Bone marrow (tissue), 2 donors: Measurements from ENCODE around the gene PRR35.

Experiments used
- DNase-seq, 2 donors: peaks; one replicate each; lab custom pipeline; 2025; lab: John Stamatoyannopoulos, UW

PRR35 gene

DNA sequence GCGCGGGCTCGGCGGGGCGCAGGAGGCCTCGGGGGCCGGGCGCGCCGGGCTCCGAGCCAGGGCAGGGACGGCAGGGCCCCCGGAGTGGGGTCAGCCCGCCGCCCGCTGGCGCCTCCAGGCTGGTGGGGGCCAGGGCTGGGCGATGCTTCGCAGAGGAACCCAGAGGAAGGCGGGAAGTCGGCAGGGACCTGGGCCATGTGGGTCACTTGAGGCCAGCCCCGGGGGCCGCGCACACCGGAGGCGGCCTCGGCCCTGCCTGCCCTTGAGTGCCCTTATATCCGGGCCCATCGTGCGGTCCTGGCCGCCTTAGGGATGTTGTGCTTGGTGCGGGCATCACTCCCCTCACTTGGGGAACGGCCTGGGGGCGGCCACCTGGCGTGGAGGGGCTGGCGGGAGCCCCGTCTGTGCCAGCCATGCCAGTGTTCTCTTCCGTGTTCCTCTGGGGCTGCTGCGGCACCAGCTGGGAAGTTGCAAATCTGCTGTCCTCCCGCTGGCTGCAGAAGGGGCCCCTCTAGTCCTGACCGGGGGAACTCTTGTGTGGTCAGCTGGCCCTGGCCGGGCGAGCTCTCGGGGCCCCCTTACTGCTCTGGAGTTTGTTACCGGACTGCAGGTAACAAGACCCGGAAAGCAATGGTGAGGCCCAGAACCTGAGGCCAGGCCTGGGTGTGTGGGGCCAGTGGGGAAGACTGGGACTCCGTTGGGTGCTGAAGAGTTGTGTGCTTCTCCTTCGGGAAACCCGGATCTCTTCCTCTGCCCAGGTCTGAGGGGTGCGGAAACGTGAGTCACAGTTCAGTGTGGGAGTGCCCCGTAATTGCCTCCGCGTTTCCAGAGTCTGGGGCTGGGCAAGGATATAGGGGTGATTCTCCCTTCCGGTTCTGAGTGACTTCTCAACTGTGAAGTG, 31.8 kb upstream of the PRR35 start:
- DNase-seq = peak; percentile 68 to 69

DNA sequence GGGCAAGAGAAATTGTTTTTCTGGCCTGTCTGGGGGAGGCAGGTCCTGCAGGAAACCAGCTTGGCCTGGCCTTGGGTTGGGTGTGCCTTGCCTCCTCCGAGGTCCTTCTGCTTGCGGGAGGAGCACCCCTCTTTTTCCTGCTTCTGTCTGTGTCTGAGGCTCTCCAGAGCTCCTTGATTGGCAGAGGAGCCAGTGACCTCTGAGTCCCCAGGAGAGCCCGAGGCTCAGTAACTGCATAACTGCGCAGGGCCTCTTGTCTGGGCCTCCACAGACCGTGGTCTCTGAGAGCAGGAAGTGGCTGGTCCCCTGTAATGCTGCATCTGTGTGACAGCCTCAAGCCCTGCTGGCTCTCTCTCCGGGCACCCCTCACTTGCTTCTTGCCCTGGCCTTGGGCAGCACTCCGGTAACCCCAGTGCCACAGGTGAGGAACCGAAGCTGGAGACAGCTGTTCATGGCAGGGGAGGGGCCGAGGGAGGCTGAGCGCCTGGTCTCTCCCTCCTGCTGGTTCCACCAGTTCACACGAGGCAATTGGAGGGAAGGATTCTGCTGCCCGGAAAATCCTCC, 31.1 kb upstream of the PRR35 start:
- no peak for DNase-seq

DNA sequence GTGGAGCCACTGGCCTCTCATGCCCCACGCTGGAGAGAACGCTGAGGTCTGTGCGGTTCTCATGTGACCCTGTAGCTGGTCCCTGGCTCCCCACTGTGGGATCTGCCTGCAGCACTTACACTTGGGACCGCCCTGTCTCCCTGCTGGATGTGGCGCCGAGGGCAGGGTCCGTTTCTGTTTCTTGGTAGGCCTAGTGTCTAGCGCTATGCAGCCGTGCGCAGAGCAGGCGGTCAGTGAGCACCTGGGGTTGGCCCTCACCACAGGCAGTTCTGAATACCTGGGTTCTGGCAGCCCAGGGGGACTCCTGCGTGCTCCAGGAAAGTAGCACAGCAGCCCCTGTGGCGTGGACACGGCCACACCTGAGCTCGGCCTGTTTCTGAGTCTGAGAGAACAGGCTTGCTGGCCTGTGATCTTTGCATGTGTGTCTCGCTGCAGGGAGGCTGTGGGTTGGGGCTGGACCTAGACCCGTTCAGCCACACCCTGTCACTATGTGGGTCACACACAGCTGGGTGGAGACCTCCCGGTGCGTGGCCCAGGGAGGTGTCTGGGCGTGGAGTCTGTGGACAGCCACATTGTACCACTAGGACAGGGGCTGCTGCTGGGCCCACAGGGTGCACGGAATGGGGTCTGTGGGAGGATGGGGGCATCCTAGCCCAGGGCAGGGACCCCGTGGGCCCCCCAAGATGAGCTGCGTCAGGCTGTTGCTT, 29.9 kb upstream of the PRR35 start:
- DNase-seq = no peak

DNA sequence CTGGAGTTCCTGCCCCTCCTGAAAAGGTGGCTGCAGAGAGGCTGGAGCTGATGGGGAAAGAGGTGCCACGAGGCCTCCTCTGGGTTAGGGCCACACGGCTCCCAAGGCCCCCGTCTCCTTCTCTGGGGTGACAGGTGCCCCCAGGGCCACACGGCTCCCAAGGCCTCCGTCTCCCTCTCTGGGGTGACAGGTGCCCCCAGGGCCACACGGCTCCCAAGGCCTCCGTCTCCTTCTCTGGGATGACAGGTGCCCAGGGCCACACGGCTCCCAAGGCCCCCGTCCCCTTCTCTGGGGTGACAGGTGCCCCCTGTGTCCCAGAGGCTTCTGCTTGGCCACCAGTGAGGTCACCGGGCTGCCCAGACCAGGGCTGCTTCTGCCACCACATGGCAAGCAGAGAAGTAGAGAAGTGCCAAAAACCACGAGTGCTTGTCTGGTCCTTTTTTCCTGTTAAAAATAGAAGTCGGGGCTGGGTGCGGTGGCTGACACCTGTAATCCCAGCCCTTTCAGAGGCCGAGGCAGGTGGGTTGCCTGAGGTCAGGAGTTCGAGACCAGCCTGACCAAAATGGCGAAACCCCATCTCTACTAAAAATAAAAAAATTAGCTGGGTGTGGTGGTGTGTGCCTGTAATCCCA, 28.6 kb upstream of the PRR35 start:
- DNase-seq = no peak

DNA sequence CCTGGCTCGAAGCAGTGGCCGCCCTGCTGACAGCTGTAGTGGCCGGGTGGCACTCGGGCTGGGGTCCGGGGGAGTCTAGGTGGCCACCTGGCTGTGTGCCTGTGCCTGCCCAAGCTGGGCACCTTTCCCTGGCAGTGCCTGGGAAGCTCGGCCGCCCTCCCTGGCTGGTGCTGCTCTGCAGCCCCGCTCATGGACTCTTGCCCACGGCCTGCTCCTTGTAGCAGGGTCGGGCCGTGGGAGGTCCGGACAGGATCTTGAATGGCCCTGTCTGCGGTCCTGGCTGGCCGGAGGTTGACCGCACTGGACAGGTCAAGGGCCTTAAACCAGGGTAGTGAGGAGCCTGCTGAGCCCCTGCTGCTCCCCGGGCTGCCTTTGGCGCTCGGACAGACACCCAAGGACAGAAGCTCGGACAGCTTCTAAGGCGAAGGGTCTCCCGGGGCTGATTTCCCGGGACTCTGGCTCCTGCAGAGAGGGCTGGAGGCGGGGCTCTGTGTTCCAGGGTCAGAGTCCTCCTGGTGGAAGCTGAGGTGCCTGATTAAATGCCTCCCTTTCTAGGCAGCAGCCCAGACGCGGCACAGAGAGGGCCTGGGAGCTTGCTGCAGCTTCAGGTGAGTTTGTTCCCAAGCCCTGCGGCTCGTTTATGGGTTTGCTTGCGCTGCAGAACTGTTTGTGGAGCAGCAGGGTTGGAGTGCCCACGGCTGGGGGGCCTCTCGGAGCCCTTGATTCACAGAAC, 26.6 kb upstream of the PRR35 start:
- no peak for DNase-seq

DNA sequence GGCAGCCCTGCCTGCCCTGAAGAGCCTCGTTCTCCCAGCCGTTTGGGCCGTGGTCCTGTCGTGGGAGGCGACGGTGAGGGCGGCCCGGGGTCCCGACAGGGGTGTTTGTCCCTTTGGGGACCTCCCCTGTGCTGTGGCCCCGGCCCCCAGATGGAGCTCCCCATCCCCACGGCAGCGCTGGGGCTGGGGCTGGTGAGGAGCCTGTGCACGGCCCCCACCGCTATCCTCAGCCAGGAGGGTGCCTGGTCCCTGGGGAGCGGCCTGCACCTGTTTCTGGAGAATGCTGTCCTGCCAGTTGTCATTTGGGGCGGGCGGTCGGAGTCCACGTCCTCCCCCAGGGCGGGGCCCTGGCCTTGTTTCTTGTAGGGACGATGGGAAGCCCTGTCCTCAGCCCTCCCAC, 26.1 kb upstream of the PRR35 start:
- no peak for DNase-seq

DNA sequence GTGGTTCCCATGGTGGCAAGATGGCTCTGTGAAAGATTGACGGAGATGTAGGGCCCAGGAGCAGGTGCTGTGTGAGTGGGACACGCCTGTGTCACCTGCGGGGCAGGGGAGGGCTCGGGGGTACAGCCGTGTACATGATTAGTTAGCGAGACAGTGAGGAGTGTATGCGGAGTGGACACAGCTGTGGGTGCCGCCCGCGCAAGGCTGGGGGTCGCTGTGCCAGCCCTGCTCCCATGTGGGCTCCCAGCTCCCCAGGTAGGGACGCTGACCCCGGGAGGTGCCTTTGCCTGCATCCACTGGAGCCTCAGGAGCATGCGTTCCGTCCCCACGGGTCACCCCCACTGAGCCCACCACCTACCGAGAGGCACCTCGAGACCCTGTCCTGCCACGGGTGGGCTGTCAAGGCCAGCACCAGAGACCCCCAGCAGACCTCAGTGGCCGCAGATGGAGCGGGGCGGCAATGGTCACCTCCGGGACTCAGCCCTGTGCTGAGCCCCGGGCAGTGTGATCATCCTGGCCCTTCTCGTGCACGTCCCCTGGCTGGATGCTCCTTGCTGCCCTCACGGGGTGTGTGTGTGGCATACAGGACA, 25.2 kb upstream of the PRR35 start:
- no peak for DNase-seq

DNA sequence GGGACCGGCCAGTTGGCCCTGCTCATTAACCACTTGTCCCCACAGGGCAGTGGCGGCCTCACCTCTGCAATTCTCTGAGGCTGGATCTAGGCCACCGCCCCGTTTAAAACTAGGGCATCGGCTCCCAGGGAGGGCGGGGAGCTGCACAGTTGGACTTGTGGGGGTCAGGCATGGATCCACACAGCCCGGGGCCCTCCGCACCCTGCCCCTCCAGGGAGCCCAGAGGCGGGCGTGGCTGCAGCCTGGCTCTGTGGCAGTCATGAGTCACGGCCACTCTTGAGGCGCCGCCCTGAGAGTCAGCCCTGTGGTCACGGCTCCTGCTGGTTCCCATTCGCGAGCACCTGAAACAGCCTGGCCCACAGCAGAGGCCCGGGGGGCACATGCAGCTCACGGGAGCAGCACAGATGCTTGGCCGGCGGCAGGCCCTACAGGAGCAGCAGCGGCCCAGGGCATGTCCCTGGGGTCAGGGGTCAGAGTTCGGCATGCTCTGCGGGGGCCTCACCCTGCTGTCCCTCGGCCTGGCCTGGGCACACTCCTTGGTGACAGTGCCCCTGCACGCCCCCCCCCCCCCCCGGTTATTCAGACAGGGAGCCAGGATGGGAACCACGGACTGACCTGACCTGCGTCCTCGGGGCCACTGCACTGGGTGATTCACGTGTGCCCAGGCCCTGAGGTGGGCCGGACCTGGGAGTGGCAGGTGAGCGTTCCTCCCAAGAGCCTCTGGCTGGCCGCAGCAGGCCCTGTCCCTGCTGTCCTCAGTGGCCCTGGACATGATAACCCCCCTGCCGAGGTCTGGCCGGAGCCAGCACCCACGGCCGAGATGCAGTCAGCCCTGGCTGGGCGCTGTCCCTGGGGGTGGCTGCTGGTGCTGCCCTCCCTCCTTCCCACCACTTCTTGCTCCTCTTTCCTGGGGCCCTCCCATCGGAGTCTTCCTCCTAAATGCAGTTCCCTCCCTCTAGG, 24.5 kb upstream of the PRR35 start:
- DNase-seq = peak in 1 of 2 donors; percentile 23

DNA sequence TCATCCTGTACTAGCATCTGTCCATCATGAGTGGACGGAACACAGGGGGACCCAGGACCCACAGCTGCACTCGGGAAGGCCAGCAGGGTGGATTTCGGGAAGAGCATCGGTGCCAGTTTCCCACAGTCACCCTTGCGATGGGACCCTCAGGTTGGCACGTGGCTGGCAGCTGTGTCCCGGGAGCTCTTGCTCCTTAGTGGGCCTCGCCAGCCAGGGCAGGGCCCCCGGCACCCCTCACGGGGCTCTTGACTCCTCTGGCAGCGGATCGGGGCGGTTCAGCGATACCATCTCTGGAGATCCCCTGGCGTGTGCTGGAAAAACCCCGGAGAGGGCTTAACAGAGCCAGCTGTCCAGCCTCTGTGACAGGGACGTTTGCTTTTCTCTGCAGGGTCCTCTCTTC, 23.4 kb upstream of the PRR35 start:
- no peak for DNase-seq

DNA sequence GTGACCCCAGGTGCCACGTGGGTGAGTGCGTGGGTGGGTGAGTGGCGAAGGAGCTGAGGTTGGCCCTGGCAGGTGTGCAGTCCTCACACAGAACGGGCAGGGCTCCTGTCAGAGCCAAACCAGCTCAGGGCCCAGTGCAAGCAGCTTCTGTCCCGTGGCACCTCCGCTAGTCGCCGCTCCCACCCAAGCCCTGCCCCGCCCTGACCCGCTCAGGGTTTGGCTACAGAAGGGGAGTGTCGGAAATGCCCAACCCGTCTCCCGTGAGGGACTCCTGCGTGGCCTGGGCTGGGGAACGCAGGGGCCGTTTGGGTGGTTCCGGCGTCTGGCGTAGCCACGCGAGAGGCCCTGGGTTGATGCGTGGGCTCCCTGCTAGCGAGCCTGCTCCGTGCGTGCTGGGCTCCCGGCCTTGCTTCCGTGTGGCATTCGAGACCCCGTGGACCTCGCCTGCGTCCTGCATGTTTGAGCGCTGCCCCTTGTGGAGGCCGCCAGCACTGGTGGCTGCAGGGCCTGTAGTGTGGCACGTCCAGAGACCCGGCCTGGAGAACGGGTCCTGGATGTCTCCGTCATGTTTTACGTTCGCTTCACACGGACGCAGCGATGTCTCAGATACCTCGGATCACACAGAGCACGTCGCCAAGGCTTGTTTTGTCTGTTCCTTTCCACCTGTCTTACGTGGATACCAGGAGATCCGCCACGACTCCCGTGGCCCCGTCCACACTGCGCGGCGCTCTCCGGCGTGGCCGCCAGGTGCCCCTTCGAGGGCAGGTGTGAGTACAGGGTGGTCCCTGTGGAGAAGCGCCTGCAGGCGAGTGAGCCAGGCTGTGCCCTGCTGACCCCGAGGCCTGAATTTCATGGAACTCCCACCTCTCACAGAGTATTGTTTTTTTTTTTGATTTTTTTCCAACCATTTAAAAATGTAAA, 22.5 kb upstream of the PRR35 start:
- DNase-seq = no peak

DNA sequence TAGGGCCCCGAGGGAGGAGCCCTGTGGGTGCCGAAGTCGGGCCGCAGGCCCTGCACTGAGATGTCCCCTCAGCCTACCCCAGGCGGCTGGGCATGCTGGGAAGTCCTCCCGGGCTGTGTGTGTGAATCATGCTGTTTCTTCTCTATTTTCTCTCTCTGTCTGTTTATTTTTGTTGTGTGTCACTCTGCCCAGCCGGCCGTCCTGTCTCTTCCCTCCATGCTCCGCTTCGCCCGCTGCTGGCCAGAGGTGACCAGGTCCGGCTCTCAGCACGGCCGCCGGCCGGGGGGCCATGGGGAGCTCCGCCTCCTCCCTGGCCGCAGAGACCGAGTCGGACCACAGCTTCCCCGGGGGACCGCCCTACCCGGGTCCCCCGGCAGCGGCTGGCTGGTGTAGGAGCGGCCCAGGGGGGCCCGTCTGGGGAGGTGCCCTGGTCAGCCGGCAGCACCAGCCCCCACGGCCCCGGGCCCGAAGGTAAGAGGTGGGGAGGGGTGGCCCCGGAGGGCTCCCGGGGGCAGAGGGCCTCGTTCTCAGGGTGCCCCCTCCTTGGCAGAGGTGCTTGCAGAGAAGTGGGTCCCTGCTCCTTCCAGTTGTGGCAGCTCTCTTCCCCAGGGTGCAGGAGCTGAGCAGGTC, 20.2 kb upstream of the PRR35 start:
- no peak for DNase-seq

DNA sequence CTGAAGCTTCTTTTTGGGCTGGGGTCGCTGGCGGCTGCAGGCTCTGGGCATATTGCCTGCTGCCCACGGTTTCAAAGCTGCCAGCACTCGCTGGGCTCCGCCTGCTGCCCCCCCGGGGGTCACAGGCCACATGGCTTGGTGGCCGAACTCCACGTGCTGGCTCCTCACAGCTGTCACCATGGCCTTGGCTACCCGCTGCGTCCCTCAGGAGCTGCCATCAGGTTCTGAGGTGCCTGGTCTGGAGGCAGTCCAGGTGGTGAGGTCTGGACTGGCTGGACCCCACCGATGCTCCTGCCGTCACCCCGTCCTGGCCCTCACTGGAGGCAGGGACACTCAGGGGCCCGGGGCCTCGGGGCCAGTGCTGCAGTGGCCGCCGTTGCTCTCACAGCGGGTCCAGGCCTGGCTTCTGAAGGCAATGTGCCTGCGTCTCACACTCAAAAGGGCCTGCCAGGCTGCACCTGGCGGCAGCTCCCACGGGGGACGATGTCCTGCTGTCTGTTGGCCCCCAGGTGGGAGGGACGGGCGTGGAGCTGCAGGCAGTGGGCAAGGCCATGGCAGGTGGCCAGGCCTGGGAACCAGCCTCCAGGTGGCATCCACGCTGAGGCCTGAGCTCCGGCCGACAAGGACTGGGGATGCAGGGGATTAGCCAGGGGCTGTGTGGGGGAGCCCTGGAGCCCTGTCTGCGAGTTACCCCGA, 19.4 kb upstream of the PRR35 start:
- DNase-seq = no peak

DNA sequence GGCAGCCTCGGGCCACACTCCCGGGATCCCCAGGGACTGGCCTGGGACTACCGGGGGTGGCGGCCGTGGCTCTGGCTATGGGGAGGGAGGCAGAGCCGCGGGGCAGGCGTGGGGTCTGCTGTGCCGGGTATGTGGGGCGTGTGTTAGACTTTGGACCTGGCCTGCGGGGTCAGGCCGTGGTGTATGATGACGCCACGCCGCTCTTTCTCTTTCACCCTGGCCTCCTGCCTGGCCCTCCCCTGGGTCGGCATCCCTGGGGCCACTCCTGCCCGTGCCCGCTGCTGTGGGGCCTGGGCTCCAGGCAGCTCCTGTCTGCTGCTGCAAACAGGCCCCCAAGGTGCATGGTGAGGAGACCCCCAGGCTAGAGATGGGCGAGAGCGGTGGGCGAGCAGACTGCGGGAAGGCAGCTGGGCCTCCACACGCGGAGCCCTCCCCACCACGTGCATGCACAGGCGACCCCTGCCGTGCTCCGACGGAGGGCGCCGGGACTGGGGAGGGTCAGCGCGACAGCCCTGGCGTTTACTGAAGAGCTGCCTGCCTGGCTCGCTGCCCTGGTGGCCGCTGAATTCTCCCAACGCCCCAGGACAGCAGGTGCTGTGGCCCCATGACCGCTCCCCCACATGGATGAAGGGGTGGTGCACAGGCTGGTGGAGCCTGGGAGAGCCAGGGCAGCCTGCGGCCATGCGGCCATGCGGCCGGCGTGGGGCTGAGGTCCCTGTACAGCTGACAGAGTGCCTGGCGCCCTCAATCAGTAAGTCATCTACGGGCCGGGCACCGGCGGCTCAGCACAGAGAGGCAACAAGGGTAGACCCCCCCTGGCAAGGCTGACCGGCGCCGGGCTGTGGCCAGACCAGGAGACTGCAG, 16.7 kb upstream of the PRR35 start:
- DNase-seq = no peak

DNA sequence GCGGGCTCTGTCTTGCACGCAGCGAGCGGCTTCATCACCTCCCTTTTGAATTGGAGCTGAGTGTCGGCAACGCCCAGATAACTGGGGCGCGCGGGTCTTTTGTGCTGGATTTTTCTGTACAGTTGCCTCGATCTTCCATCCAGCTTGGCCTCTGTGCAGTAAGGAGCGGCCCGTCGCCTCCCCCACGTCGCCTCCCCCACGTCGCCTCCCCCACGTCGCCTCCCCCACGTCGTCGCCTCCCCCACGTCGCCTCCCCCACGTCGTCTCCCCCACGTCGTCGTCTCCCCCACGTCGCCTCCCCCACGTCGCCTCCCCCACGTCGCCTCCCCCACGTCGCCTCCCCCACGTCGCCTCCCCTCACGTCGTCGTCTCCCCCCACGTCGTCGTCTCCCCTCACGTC, 15.7 kb upstream of the PRR35 start:
- no peak for DNase-seq

DNA sequence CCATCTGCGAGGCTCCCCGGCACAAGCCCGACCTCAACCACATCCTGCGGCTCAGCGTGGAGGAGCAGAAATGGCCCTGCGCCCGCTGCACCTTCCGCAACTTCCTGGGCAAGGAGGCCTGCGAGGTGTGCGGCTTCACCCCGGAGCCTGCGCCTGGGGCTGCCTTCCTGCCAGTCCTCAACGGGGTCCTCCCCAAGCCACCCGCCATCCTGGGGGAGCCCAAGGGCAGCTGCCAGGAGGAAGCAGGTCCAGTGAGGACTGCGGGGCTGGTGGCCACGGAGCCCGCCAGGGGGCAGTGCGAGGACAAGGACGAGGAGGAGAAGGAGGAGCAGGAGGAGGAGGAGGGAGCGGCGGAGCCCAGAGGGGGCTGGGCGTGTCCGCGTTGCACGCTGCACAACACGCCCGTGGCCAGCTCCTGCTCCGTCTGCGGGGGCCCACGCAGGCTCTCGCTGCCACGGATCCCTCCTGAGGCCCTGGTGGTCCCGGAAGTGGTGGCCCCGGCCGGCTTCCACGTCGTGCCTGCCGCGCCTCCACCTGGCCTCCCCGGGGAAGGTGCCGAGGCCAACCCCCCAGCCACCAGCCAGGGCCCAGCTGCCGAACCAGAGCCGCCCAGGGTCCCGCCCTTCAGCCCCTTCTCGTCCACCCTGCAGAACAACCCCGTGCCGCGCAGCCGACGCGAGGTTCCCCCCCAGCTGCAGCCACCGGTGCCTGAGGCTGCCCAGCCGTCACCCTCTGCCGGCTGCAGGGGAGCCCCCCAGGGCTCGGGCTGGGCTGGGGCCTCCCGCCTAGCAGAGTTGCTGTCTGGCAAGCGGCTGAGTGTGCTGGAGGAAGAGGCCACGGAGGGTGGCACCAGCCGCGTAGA, 13.1 kb upstream of the PRR35 start:
- no peak for DNase-seq

DNA sequence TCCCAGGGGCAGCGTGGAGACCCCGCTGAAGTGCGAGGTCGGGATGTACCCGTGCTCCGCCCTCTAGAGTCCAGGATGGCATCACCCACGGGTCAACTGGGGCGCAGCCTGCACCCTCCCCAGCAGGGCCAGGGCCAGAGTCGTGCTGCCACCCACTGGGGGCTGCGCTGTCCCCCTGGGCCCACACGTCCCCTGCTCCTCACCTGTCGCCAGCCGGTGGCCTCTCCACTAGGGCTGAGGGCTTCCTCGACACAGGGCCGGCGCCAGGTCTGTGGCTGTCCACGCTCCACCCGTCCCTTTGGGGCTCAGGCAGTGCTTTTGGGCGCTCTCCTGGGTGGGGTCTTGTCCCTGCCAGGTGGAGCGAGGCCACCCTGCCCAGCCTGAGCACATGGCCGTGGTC, 11.6 kb upstream of the PRR35 start:
- no peak for DNase-seq
